Adrenal gland (tissue), 12 donors: ENCODE results near the gene GDF7. TPM values are rescaled to one million over a fixed set of nuclear protein-coding genes. Genes with fewer than 3 reads are reported as not detected.
A peak's percentile ranks its signal among the peaks of the same experiment; 100 is the strongest.

Experiments used
- DNase-seq, 7 donors: peaks; one replicate each; pipeline ENCODE4 v3.0.0-alpha.2; 2019 to 2020
- H3K27ac ChIP-seq, 5 donors: fragments of 200-600 bp; sonication (generic) in 4 of 5; 1 replicate in 3 of 5; 2 replicates in 2 of 5; pipeline versions ENCODE4 v1.5.1 to v1.8.0; 2016 to 2020; ENCODE audit warnings: mild to moderate bottlenecking in 1 of 5
- H3K27me3 ChIP-seq: fragments of 200-600 bp; 2 replicates; pipeline ENCODE4 v1.8.0; 2021
- H3K36me3 ChIP-seq, 2 donors: fragments of 200-600 bp; replicated peaks in 1 of 2; 1 replicate in 1 of 2; 2 replicates in 1 of 2; pipeline versions ENCODE4 v1.5.1 to v1.8.0; 2018 to 2022
- H3K4me1 ChIP-seq, 2 donors: fragments of 200-600 bp; replicated peaks in 1 of 2; 1 replicate in 1 of 2; 2 replicates in 1 of 2; pipeline versions ENCODE4 v1.5.1 to v1.8.0; 2018 to 2021
- H3K4me3 ChIP-seq, 4 donors: fragments of 200-600 bp; sonication (generic) in 3 of 4; one replicate each; pipeline ENCODE4 v1.5.1; 2016 to 2018
- H3K9me3 ChIP-seq, 3 donors: fragments of 200-600 bp; sonication (generic) in 1 of 3; replicated peaks in 1 of 3; 1 replicate in 2 of 3; 2 replicates in 1 of 3; pipeline versions ENCODE4 v1.5.1 to v1.8.0; 2016 to 2021
- POLR2A ChIP-seq, 2 donors: fragments of 450-650 bp; IDR thresholded peaks; one replicate each; pipeline ENCODE4 v1.6.1; 2017; ENCODE audit warnings: antibody characterized with exemption in 2 of 2, mild to moderate bottlenecking in 2 of 2, moderate library complexity in 1 of 2
- WGBS, 4 donors: extraction: QIAGEN DNeasy Blood & Tissue Kit in 2 of 4; methylation state at CpG; one replicate each; pipeline versions ENCODE4 v1.1.5 to v1.1.7; 2013 to 2017; 5-methylcytosine and 5-hydroxymethylcytosine counted together
- intact Hi-C, 2 donors: fragments of 100-400 bp; cut with DNase I; formaldehyde crosslinking; loops; one replicate each; pipeline versions ENCODE4 v1.14.1 to v1.15.0; 2022 to 2023
- polyA plus RNA-seq, 3 donors: library from polyadenylated mRNA; stranded (reverse); fragments of 200-250 nt in 2 of 3; fragments of 350-450 nt in 1 of 3; fragmentation: Illumina TruSeq in 1 of 3; extraction: RNeasy Lipid Tissue Mini Kit (QIAGEN cat#74804) in 1 of 3; gene quantifications; one replicate each; pipeline ENCODE4 v1.2.3, GENCODE V29; 2013 to 2014
- total RNA-seq, 9 donors: library from RNA; depleted of rRNA in 4 of 9; stranded (reverse); fragments of >200 nt in 4 of 9; fragments of 120-200 nt in 1 of 9; fragmentation: NEBNext Ultra II Directional in 1 of 9; extraction: Animal tissue kit (Norgen Biotek cat#: 25700) in 1 of 9; gene quantifications; one replicate each; pipeline versions ENCODE4 v1.1.0 to v1.2.4, GENCODE V29; 2013 to 2023
- TF ChIP-seq, protein P1 (sequence below), 6 experiments: fragments of 450-650 bp in 4 of 6; fragments of 200-600 bp in 2 of 6; sonication (generic) in 1 of 6; IDR thresholded peaks; 1 replicate in 5 of 6; 2 replicates in 1 of 6; pipeline versions ENCODE4 v1.5.1 to v1.8.0; 2016 to 2021; ENCODE audit warnings: antibody characterized with exemption in 6 of 6, mild to moderate bottlenecking in 2 of 6, moderate library complexity in 1 of 6
- donor health status: healthy with polysubstance abuse.
- donor health status: Bipolar disorder and iron deficiency.
- donor health status: DM: yes; HTN: yes; CAD: no.
- donor health status: DM: no; HTN: no; CAD: no.
- donor health status: DM: no; HTN: no; CAD: no.
- donor health status: DM: yes; HTN: yes; CAD: no.

GDF7 gene
- total and polyA plus RNA-seq, 12 donors, result 0.17 to 1.8 (median 0.46) TPM

DNA sequence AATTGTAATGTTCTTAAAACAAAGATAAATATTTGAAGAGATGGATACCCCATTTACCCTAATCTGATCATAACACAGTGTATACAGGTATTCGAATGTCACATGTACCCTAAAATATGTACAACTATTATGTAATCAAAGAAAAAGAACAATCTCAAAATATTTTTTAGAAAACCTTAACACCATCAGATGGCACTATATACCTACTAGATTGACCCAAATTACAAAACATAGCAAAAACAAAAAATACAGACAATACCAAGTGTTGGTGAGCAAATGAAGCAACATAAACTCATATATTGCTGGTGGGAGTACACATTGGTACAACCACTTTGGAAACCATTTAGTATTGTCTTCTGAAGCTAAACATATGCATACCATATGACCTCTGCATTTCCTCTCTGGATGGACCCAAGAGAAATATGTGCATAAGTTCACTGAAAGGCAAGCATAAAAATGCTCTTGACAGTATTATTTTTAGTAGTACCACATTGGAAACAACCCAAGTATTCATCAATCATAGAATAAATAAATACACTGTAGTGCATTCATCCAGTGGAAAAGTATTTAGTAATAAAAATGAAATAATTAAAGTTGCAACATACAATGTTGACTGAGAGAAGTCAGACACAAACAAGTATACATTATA is 55.8 kb downstream of the GDF7 start:
- H3K36me3 ChIP-seq, result peaks cover 0 to 3% of the 10 kb centered on the region in 2 donors
- TF ChIP-seq, protein P1, sequence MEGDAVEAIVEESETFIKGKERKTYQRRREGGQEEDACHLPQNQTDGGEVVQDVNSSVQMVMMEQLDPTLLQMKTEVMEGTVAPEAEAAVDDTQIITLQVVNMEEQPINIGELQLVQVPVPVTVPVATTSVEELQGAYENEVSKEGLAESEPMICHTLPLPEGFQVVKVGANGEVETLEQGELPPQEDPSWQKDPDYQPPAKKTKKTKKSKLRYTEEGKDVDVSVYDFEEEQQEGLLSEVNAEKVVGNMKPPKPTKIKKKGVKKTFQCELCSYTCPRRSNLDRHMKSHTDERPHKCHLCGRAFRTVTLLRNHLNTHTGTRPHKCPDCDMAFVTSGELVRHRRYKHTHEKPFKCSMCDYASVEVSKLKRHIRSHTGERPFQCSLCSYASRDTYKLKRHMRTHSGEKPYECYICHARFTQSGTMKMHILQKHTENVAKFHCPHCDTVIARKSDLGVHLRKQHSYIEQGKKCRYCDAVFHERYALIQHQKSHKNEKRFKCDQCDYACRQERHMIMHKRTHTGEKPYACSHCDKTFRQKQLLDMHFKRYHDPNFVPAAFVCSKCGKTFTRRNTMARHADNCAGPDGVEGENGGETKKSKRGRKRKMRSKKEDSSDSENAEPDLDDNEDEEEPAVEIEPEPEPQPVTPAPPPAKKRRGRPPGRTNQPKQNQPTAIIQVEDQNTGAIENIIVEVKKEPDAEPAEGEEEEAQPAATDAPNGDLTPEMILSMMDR (IDR thresholded peaks at IDR 0.05), result peak in 1 of 6 experiments; percentile 11
- TF ChIP-seq POLR2A (IDR thresholded peaks at IDR 0.05), result no peak
- no peak overlapping the region for H3K27ac ChIP-seq
- H3K4me1 ChIP-seq, result peaks cover 0 to 3% of the 10 kb centered on the region in 2 donors
- H3K4me3 ChIP-seq, result no peak overlapping the region
- WGBS, 4 donors, result 94 to 100% (median 97%) methylated on average over 1 of the region's 1 CpG
- H3K9me3 ChIP-seq, result peaks cover 0 to 7% (median 7%) of the 10 kb centered on the region in 3 donors
- H3K27me3 ChIP-seq, result no peaks in the 10 kb centered on the region
- intact Hi-C loops, result no loop called here
- DNase-seq, result no peak

DNA sequence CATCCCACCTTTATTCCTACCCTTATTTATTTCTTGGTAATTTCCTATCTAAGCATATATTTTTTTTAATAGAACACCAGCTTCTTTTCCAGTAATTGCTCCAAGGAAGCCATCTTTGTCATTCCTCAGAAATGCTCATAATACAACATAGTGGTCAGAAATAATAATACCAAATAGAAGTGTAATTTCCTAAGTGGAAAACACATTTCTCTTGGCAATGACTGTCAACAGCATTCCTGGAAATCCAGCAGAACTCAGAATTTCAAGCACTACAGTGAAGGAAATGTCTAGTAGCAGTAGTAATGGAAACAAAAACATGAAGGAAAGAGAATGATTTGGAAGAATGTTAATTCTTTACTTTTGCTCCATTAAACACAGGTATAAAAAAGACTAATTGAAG is 56.6 kb downstream of the GDF7 start:
- no peak for TF ChIP-seq POLR2A (IDR thresholded peaks at IDR 0.05)
- TF ChIP-seq, protein P1 (IDR thresholded peaks at IDR 0.05), result no peak
- H3K27ac ChIP-seq, result no peak overlapping the region

GRCh38 chr2:20724500-20725053 is 57.6 kb downstream of the GDF7 start:
- Histone ChIP-seq H3K4me1 (peaks cover 0 to 14% of the 10 kb centered on the region in 2 donors), H3K27ac (no peak overlapping the region), H3K4me3 (no peak overlapping the region), H3K36me3 (peaks cover 0 to 3% of the 10 kb centered on the region in 2 donors), H3K27me3 (no peaks in the 10 kb centered on the region), H3K9me3 (no peaks in the 10 kb centered on the region)
- no peak for DNase-seq
- intact Hi-C loops, result no loop called here
- TF ChIP-seq, protein P1 (IDR thresholded peaks at IDR 0.05), result no peak
- no peak for TF ChIP-seq POLR2A (IDR thresholded peaks at IDR 0.05)
- 96 to 100% (median 98%) methylated on average over 3 of the region's 3 CpGs for WGBS, 4 donors

More for the DNA sequence above, 56.6 kb downstream of the GDF7 start:
- Histone ChIP-seq H3K27me3 (no peaks in the 10 kb centered on the region), H3K4me1 (peaks cover 0 to 11% of the 10 kb centered on the region in 2 donors), H3K4me3 (no peak overlapping the region), H3K9me3 (peaks cover 0 to 6% (median 2%) of the 10 kb centered on the region in 3 donors), H3K36me3 (peaks cover 0 to 3% of the 10 kb centered on the region in 2 donors)
- intact Hi-C loops, result no loop called here
- no peak for DNase-seq

GRCh38 chr2:20725782-20726181 is 58.8 kb downstream of the GDF7 start:
- no peaks in the 10 kb centered on the region for H3K27me3 ChIP-seq
- TF ChIP-seq, protein P1 (IDR thresholded peaks at IDR 0.05), result no peak
- TF ChIP-seq POLR2A (IDR thresholded peaks at IDR 0.05), result no peak
- no peak for DNase-seq
- 94 to 100% (median 95%) methylated on average over 2 of the region's 2 CpGs for WGBS, 4 donors
- intact Hi-C loops, result no loop called here
- no peak overlapping the region for H3K4me3 ChIP-seq
- H3K27ac ChIP-seq, result no peak overlapping the region
- no peaks in the 10 kb centered on the region for H3K9me3 ChIP-seq
- peaks cover 0 to 3% of the 10 kb centered on the region in 2 donors for H3K36me3 ChIP-seq
- H3K4me1 ChIP-seq, result peaks cover 0 to 14% of the 10 kb centered on the region in 2 donors
